HCT116 (cell line): ENCODE measurements around the gene ENOSF1. TPM values are rescaled to one million over a fixed set of nuclear protein-coding genes. Genes with fewer than 3 reads are reported as not detected.
"Not testable (repeated sequence)": the region's sequence is repeated elsewhere in the genome, so short reads cannot be mapped to it uniquely, and the experiment has no call there.

Source experiments
- ATAC-seq: fragments of 200-7000 bp; cut with Tn5 transposase; 2 replicates; pipeline ENCODE4 v1.9.1; 2020; ENCODE audit warnings: mild to moderate bottlenecking, moderate library complexity
- BruUV-seq: library from RNA; stranded (reverse); fragments of 400-500 nt; replicated peaks from 2 replicates; lab custom pipeline; 2021; lab: Mats Ljungman, UMichigan
- CTCF ChIA-PET: fragments of 300-600 bp; sonication (Branson Sonifier 250); formaldehyde crosslinking; loops from one replicate; lab custom pipeline; 2021; ENCODE audit warnings: antibody characterized with exemption; lab: Charles Lee
- POLR2A ChIA-PET: fragments of 300-600, 350-600 bp; sonication (Branson Sonifier 250); formaldehyde crosslinking; loops from one replicate; lab custom pipeline; 2021; ENCODE audit warnings: antibody characterized with exemption; lab: Charles Lee
- RAD21 ChIA-PET, 2 experiments: fragments of 300-600 bp; sonication (Branson Sonifier 250); formaldehyde crosslinking; loops; one replicate each; lab custom pipeline; 2023; ENCODE audit warnings: low total read pairs in 2 of 2; ENCODE audit not compliant: uncharacterized antibody in 2 of 2, unreplicated experiment in 2 of 2, low non-redundant PET in 1 of 2; lab: Charles Lee
- DNase-seq: peaks from one replicate; pipeline ENCODE4 v3.0.0-alpha.2; 2010; ENCODE audit warnings: low read depth, low spot score
- H2AFZ ChIP-seq: fragments of 200-600 bp; shearing (Covaris generic), sonication (generic); 2 replicates; pipeline ENCODE4 v1.6.1; 2017; ENCODE audit warnings: low read depth, mixed run types, mixed read lengths, antibody characterized with exemption, low read length; ENCODE audit not compliant: poor library complexity, severe bottlenecking
- H3K27ac ChIP-seq: 2 replicates; pipeline ENCODE4 v1.5.1; 2012; ENCODE audit warnings: low read depth, low read length
- H3K27me3 ChIP-seq: fragments of 200-600 bp; sonication (generic); 2 replicates; pipeline ENCODE4 v1.6.1; 2016; ENCODE audit warnings: mixed run types, low read length, mixed read lengths; ENCODE audit not compliant: insufficient read depth
- H3K36me3 ChIP-seq, 2 experiments: fragments of 200-500 bp in 1 of 2; fragments of 200-600 bp in 1 of 2; sonication (Bioruptor generic) in 1 of 2; sonication (generic) in 1 of 2; 2 replicates each; pipeline versions ENCODE4 v1.5.1 to v1.6.1; 2014 to 2016; ENCODE audit warnings: low read length in 2 of 2, inconsistent platforms in 1 of 2, mixed read lengths in 1 of 2, mixed run types in 1 of 2; ENCODE audit not compliant: insufficient read depth in 2 of 2, control insufficient read depth in 1 of 2
- H3K4me1 ChIP-seq, 2 experiments: fragments of 200-600 bp in 1 of 2; sonication (generic) in 1 of 2; 2 replicates each; pipeline versions ENCODE4 v1.5.1 to v1.6.1; 2012 to 2017; ENCODE audit warnings: low read length in 2 of 2, inconsistent platforms in 1 of 2, mild to moderate bottlenecking in 1 of 2, mixed read lengths in 1 of 2, mixed run types in 1 of 2, moderate library complexity in 1 of 2; ENCODE audit not compliant: insufficient read depth in 2 of 2, control insufficient read depth in 1 of 2
- H3K4me2 ChIP-seq: fragments of 200-600 bp; sonication (generic); 2 replicates; pipeline ENCODE4 v1.6.1; 2017; ENCODE audit warnings: mixed run types, low read length, mixed read lengths
- H3K4me3 ChIP-seq, 2 experiments: fragments of 200-600 bp in 1 of 2; sonication (generic) in 1 of 2; replicated peaks in 1 of 2; 2 replicates each; pipeline ENCODE4 v1.5.1; 2011 to 2016; ENCODE audit warnings: low read length in 2 of 2, control low read depth in 1 of 2, low read depth in 1 of 2, mild to moderate bottlenecking in 1 of 2, mixed read lengths in 1 of 2, mixed run types in 1 of 2
- H3K79me2 ChIP-seq: fragments of 200-600 bp; sonication (generic); 2 replicates; pipeline ENCODE4 v1.6.1; 2017; ENCODE audit warnings: mild to moderate bottlenecking, mixed run types, low read length, moderate library complexity, mixed read lengths; ENCODE audit not compliant: insufficient read depth
- H3K9ac ChIP-seq: fragments of 200-600 bp; sonication (generic); 2 replicates; pipeline ENCODE4 v1.6.1; 2016; ENCODE audit warnings: low read length, mixed read lengths
- H3K9me2 ChIP-seq: fragments of 200-600 bp; sonication (generic), shearing (Covaris generic); 2 replicates; pipeline ENCODE4 v1.6.1; 2017; ENCODE audit warnings: mixed run types, mild to moderate bottlenecking, moderate library complexity; ENCODE audit not compliant: insufficient read depth
- H3K9me3 ChIP-seq, 2 experiments: fragments of 200-500 bp in 1 of 2; fragments of 200-600 bp in 1 of 2; sonication (Bioruptor generic) in 1 of 2; sonication (generic) in 1 of 2; 2 replicates each; pipeline ENCODE4 v1.6.1; 2014 to 2017; ENCODE audit warnings: low read length in 2 of 2, mixed read lengths in 2 of 2, inconsistent platforms in 1 of 2, low read depth in 1 of 2, mild to moderate bottlenecking in 1 of 2, mixed run types in 1 of 2, moderate library complexity in 1 of 2; ENCODE audit not compliant: control insufficient read depth in 1 of 2, insufficient read depth in 1 of 2
- H4K20me1 ChIP-seq: fragments of 200-600 bp; sonication (generic), shearing (Covaris generic); 2 replicates; pipeline ENCODE4 v1.6.1; 2017; ENCODE audit warnings: mixed run types, mild to moderate bottlenecking, moderate library complexity; ENCODE audit not compliant: insufficient read depth
- CTCF ChIP-seq, 3 experiments: fragments of 200-600 bp in 1 of 3; sonication (generic) in 1 of 3; IDR thresholded peaks in 2 of 3; conservative IDR thresholded peaks in 1 of 3; 2 replicates each; pipeline ENCODE4 v1.5.1; 2012 to 2017; ENCODE audit warnings: low read depth in 2 of 3, low read length in 2 of 3, antibody characterized with exemption in 1 of 3, borderline replicate concordance in 1 of 3, control low read depth in 1 of 3, mild to moderate bottlenecking in 1 of 3, mixed read lengths in 1 of 3, mixed run types in 1 of 3, moderate library complexity in 1 of 3; ENCODE audit not compliant: insufficient read depth in 1 of 3
- ELF1 ChIP-seq: IDR thresholded peaks from 2 replicates; pipeline ENCODE4 v1.6.1; 2012; ENCODE audit warnings: low read depth, borderline replicate concordance
- EZH2phosphoT487 ChIP-seq: fragments of 200-600 bp; IDR thresholded peaks from 2 replicates; pipeline ENCODE4 v1.6.1; 2018; ENCODE audit warnings: antibody characterized with exemption, borderline replicate concordance
- FOSL1 ChIP-seq: IDR thresholded peaks from 2 replicates; pipeline ENCODE4 v1.6.1; 2012; ENCODE audit warnings: low read depth
- POLR2AphosphoS5 ChIP-seq: IDR thresholded peaks from 2 replicates; pipeline ENCODE4 v1.6.1; 2011; ENCODE audit warnings: mild to moderate bottlenecking, low read depth, low read length, moderate library complexity
- REST ChIP-seq: IDR thresholded peaks from 2 replicates; pipeline ENCODE4 v1.6.1; 2012; ENCODE audit warnings: low read depth
- YY1 ChIP-seq: IDR thresholded peaks from 2 replicates; pipeline ENCODE4 v1.6.1; 2011; ENCODE audit warnings: low read length, low read depth, moderate library complexity, mild to moderate bottlenecking; ENCODE audit not compliant: insufficient replicate concordance; ENCODE audit errors: extremely low read depth
- intact Hi-C: fragments of 100-400 bp; cut with micrococcal nuclease; formaldehyde crosslinking; loops from 2 replicates; pipeline ENCODE4 v1.10.0; 2022
- total RNA-seq: library from RNA; stranded (reverse); gene quantifications from one replicate; pipeline ENCODE4 v1.2.1, GENCODE V29; 2021; ENCODE audit not compliant: unreplicated experiment

The ENOSF1 gene
- total RNA-seq, 1 experiment from 2014 or later: 90.0 TPM

- TF ChIP-seq EZH2phosphoT487 (no peak), REST (no peak), ELF1 (no peak), YY1 (no peak), FOSL1 (no peak), POLR2AphosphoS5 (no peak)
- RAD21 ChIA-PET: no interaction called here
- no peaks in the 10 kb centered on the region for H3K9me3 ChIP-seq
- intact Hi-C loops: no loop called here
- CTCF ChIA-PET: no interaction called here
- no peak for ATAC-seq
- H3K4me3 ChIP-seq: no peak overlapping the region
- no peaks in the 10 kb centered on the region for H3K9me2 ChIP-seq
- no peak for DNase-seq
- H3K4me1 ChIP-seq: peaks cover 0 to 5% of the 10 kb centered on the region in 2 experiments; a peak in 1 of 4 replicates
- H3K36me3 ChIP-seq: peaks cover 10 to 12% of the 10 kb centered on the region in 2 experiments; a peak in 3 of 4 replicates
- POLR2A ChIA-PET: no interaction called here
- no peaks in the 10 kb centered on the region for H3K27me3 ChIP-seq
- H2AFZ ChIP-seq: no peak overlapping the region
- H3K4me2 ChIP-seq: no peak overlapping the region
- no peaks in the 10 kb centered on the region for H3K79me2 ChIP-seq
- no peaks in the 10 kb centered on the region for H4K20me1 ChIP-seq
- BruUV-seq: no TSS peak
- no peak overlapping the region for H3K27ac ChIP-seq
- H3K9ac ChIP-seq: no peak overlapping the region
Observed at GRCh38 chr18:730692-731091, 18.3 kb upstream of the ENOSF1 start.

- H3K79me2 ChIP-seq, H3K27me3 ChIP-seq, H3K36me3 ChIP-seq, H3K9ac ChIP-seq, BruUV-seq, H2AFZ ChIP-seq, H4K20me1 ChIP-seq, H3K4me1 ChIP-seq, RAD21 ChIA-PET, CTCF ChIA-PET, H3K9me2 ChIP-seq, H3K27ac ChIP-seq, H3K9me3 ChIP-seq, intact Hi-C loops, H3K4me3 ChIP-seq, H3K4me2 ChIP-seq, POLR2A ChIA-PET: not testable (repeated sequence)
- DNase-seq (peak; percentile 8), ATAC-seq (peak; percentile 94)
- TF ChIP-seq CTCF (IDR thresholded peaks at IDR 0.05 in 2 of 3, conservative IDR thresholded peaks at IDR 0.05 in 1 of 3; ENCODE audit: borderline replicate concordance in 1 of 3, insufficient read depth in 1 of 3, low read depth in 2 of 3, low read length in 2 of 3): peak in 2 of 3 experiments; percentile 45 to 46; a peak in 4 of 6 replicates
Observed at GRCh38 chr18:730120-730519, 17.7 kb upstream of the ENOSF1 start.
